ENCODE data around the gene NR2C1.
"Not testable (repeated sequence)": the region's sequence is repeated elsewhere in the genome, so short reads cannot be mapped to it uniquely, and the experiment has no call there.

Gene NR2C1

GRCh38 chr12:94998326-94998725 is 75.1 kb downstream of the NR2C1 start:
- Histone ChIP-seq H3K4me1 (ENCODE audit: insufficient read depth, low read length) (peaks cover 6% of the 10 kb centered on the region), H3K36me3 (ENCODE audit: insufficient read depth, low read length) (peaks cover 8% of the 10 kb centered on the region), H3K27me3 (ENCODE audit: control insufficient read depth in 1 of 2, insufficient read depth in 2 of 2, low read length in 2 of 2) (no peaks in the 10 kb centered on the region), H3K9me3 (ENCODE audit: low read length) (no peaks in the 10 kb centered on the region), H3K4me3 (ENCODE audit: low read depth in 1 of 2, low read length in 2 of 2) (no peak overlapping the region), H3K9ac (ENCODE audit: low read length) (no peak overlapping the region), H3K27ac (ENCODE audit: low read depth, low read length) (no peak overlapping the region)

- H3K27ac ChIP-seq (ENCODE audit: low read depth, low read length) = no peak overlapping the region
- no peaks in the 10 kb centered on the region for H3K27me3 ChIP-seq (ENCODE audit: control insufficient read depth in 1 of 2, insufficient read depth in 2 of 2, low read length in 2 of 2)
- H3K9ac ChIP-seq (ENCODE audit: low read length) = no peak overlapping the region
- H3K4me3 ChIP-seq (ENCODE audit: low read depth in 1 of 2, low read length in 2 of 2) = no peak overlapping the region
- no peaks in the 10 kb centered on the region for H3K9me3 ChIP-seq (ENCODE audit: low read length)
- peaks cover 8% of the 10 kb centered on the region for H3K36me3 ChIP-seq (ENCODE audit: insufficient read depth, low read length)
- peaks cover 3% of the 10 kb centered on the region for H3K4me1 ChIP-seq (ENCODE audit: insufficient read depth, low read length)
Observed at GRCh38 chr12:94997726-94998125, 75.7 kb downstream of the NR2C1 start.

- Histone ChIP-seq H3K27ac (ENCODE audit: low read depth, low read length) (no peak overlapping the region), H3K4me3 (ENCODE audit: low read depth in 1 of 2, low read length in 2 of 2) (no peak overlapping the region), H3K36me3 (ENCODE audit: insufficient read depth, low read length) (peaks cover 8% of the 10 kb centered on the region), H3K4me1 (ENCODE audit: insufficient read depth, low read length) (no peaks in the 10 kb centered on the region), H3K27me3 (ENCODE audit: control insufficient read depth in 1 of 2, insufficient read depth in 2 of 2, low read length in 2 of 2) (no peaks in the 10 kb centered on the region), H3K9ac (ENCODE audit: low read length) (no peak overlapping the region), H3K9me3 (ENCODE audit: low read length) (no peaks in the 10 kb centered on the region)
Observed at GRCh38 chr12:94997061-94997460, 76.4 kb downstream of the NR2C1 start.

- Histone ChIP-seq H3K4me3 (ENCODE audit: low read depth in 1 of 2, low read length in 2 of 2) (no peak overlapping the region), H3K27ac (ENCODE audit: low read depth, low read length) (no peak overlapping the region), H3K9me3 (ENCODE audit: low read length) (no peaks in the 10 kb centered on the region), H3K4me1 (ENCODE audit: insufficient read depth, low read length) (no peaks in the 10 kb centered on the region), H3K27me3 (ENCODE audit: control insufficient read depth in 1 of 2, insufficient read depth in 2 of 2, low read length in 2 of 2) (no peaks in the 10 kb centered on the region), H3K36me3 (ENCODE audit: insufficient read depth, low read length) (peaks cover 9% of the 10 kb centered on the region), H3K9ac (ENCODE audit: low read length) (no peak overlapping the region)
Observed at GRCh38 chr12:94994312-94994711, 79.1 kb downstream of the NR2C1 start.

- H3K36me3 ChIP-seq (ENCODE audit: insufficient read depth, low read length); H3K9me3 ChIP-seq (ENCODE audit: low read length); H3K4me3 ChIP-seq (ENCODE audit: low read depth in 1 of 2, low read length in 2 of 2); H3K9ac ChIP-seq (ENCODE audit: low read length); H3K27ac ChIP-seq (ENCODE audit: low read depth, low read length); H3K27me3 ChIP-seq (ENCODE audit: control insufficient read depth in 1 of 2, insufficient read depth in 2 of 2, low read length in 2 of 2); H3K4me1 ChIP-seq (ENCODE audit: insufficient read depth, low read length): not testable (repeated sequence)
Observed at GRCh38 chr12:94993855-94994254, 79.6 kb downstream of the NR2C1 start.

GRCh38 chr12:94990222-94990621 is 83.2 kb downstream of the NR2C1 start:
- no peaks in the 10 kb centered on the region for H3K27me3 ChIP-seq (ENCODE audit: control insufficient read depth in 1 of 2, insufficient read depth in 2 of 2, low read length in 2 of 2)
- H3K4me3 ChIP-seq (ENCODE audit: low read depth in 1 of 2, low read length in 2 of 2) = no peak overlapping the region
- no peak overlapping the region for H3K27ac ChIP-seq (ENCODE audit: low read depth, low read length)
- H3K36me3 ChIP-seq (ENCODE audit: insufficient read depth, low read length) = peaks cover 9% of the 10 kb centered on the region
- no peak overlapping the region for H3K9ac ChIP-seq (ENCODE audit: low read length)
- no peaks in the 10 kb centered on the region for H3K4me1 ChIP-seq (ENCODE audit: insufficient read depth, low read length)
- no peaks in the 10 kb centered on the region for H3K9me3 ChIP-seq (ENCODE audit: low read length)

- Histone ChIP-seq H3K4me1 (ENCODE audit: insufficient read depth, low read length) (no peaks in the 10 kb centered on the region), H3K4me3 (ENCODE audit: low read depth in 1 of 2, low read length in 2 of 2) (no peak overlapping the region), H3K36me3 (ENCODE audit: insufficient read depth, low read length) (peaks cover 5% of the 10 kb centered on the region), H3K27me3 (ENCODE audit: control insufficient read depth in 1 of 2, insufficient read depth in 2 of 2, low read length in 2 of 2) (no peaks in the 10 kb centered on the region), H3K9me3 (ENCODE audit: low read length) (no peaks in the 10 kb centered on the region), H3K9ac (ENCODE audit: low read length) (no peak overlapping the region), H3K27ac (ENCODE audit: low read depth, low read length) (no peak overlapping the region)
Observed at GRCh38 chr12:94988471-94988870, 84.9 kb downstream of the NR2C1 start.

GRCh38 chr12:94987801-94988200 is 85.6 kb downstream of the NR2C1 start:
- H3K4me1 ChIP-seq (ENCODE audit: insufficient read depth, low read length) = no peaks in the 10 kb centered on the region
- H3K27me3 ChIP-seq (ENCODE audit: control insufficient read depth in 1 of 2, insufficient read depth in 2 of 2, low read length in 2 of 2) = no peaks in the 10 kb centered on the region
- no peak overlapping the region for H3K27ac ChIP-seq (ENCODE audit: low read depth, low read length)
- H3K36me3 ChIP-seq (ENCODE audit: insufficient read depth, low read length) = peaks cover 5% of the 10 kb centered on the region
- H3K4me3 ChIP-seq (ENCODE audit: low read depth in 1 of 2, low read length in 2 of 2) = no peak overlapping the region
- H3K9me3 ChIP-seq (ENCODE audit: low read length) = no peaks in the 10 kb centered on the region
- H3K9ac ChIP-seq (ENCODE audit: low read length) = no peak overlapping the region

- Histone ChIP-seq H3K36me3 (ENCODE audit: insufficient read depth, low read length) (peaks cover 5% of the 10 kb centered on the region), H3K27me3 (ENCODE audit: control insufficient read depth in 1 of 2, insufficient read depth in 2 of 2, low read length in 2 of 2) (no peaks in the 10 kb centered on the region), H3K4me1 (ENCODE audit: insufficient read depth, low read length) (no peaks in the 10 kb centered on the region), H3K27ac (ENCODE audit: low read depth, low read length) (no peak overlapping the region), H3K9me3 (ENCODE audit: low read length) (no peaks in the 10 kb centered on the region), H3K4me3 (ENCODE audit: low read depth in 1 of 2, low read length in 2 of 2) (no peak overlapping the region), H3K9ac (ENCODE audit: low read length) (no peak overlapping the region)
Observed at GRCh38 chr12:94987076-94987669, 86.2 kb downstream of the NR2C1 start.

- not testable (repeated sequence) for H3K36me3 ChIP-seq (ENCODE audit: insufficient read depth, low read length); H3K4me1 ChIP-seq (ENCODE audit: insufficient read depth, low read length); H3K9ac ChIP-seq (ENCODE audit: low read length); H3K27ac ChIP-seq (ENCODE audit: low read depth, low read length); H3K4me3 ChIP-seq (ENCODE audit: low read depth in 1 of 2, low read length in 2 of 2); H3K9me3 ChIP-seq (ENCODE audit: low read length); H3K27me3 ChIP-seq (ENCODE audit: control insufficient read depth in 1 of 2, insufficient read depth in 2 of 2, low read length in 2 of 2)
Observed at GRCh38 chr12:94985099-94985498, 88.3 kb downstream of the NR2C1 start.

GRCh38 chr12:94983321-94983720 is 90.1 kb downstream of the NR2C1 start:
- no peaks in the 10 kb centered on the region for H3K4me1 ChIP-seq (ENCODE audit: insufficient read depth, low read length)
- H3K27me3 ChIP-seq (ENCODE audit: control insufficient read depth in 1 of 2, insufficient read depth in 2 of 2, low read length in 2 of 2) = no peaks in the 10 kb centered on the region
- no peaks in the 10 kb centered on the region for H3K36me3 ChIP-seq (ENCODE audit: insufficient read depth, low read length)
- no peak overlapping the region for H3K9ac ChIP-seq (ENCODE audit: low read length)
- no peak overlapping the region for H3K4me3 ChIP-seq (ENCODE audit: low read depth in 1 of 2, low read length in 2 of 2)
- no peaks in the 10 kb centered on the region for H3K9me3 ChIP-seq (ENCODE audit: low read length)
- H3K27ac ChIP-seq (ENCODE audit: low read depth, low read length) = no peak overlapping the region

GRCh38 chr12:94982456-94982855 is 91.0 kb downstream of the NR2C1 start:
- Histone ChIP-seq H3K36me3 (ENCODE audit: insufficient read depth, low read length) (no peaks in the 10 kb centered on the region), H3K27me3 (ENCODE audit: control insufficient read depth in 1 of 2, insufficient read depth in 2 of 2, low read length in 2 of 2) (no peaks in the 10 kb centered on the region), H3K27ac (ENCODE audit: low read depth, low read length) (no peak overlapping the region), H3K9ac (ENCODE audit: low read length) (no peak overlapping the region), H3K4me1 (ENCODE audit: insufficient read depth, low read length) (no peaks in the 10 kb centered on the region), H3K9me3 (ENCODE audit: low read length) (no peaks in the 10 kb centered on the region), H3K4me3 (ENCODE audit: low read depth in 1 of 2, low read length in 2 of 2) (no peak overlapping the region)
